Right forelimb (tissue), 1 donor: ENCODE measurements around the gene MARVELD1.
A peak's percentile ranks its signal among the peaks of the same experiment; 100 is the strongest.
"Not testable (repeated sequence)": the region's sequence is repeated elsewhere in the genome, so short reads cannot be mapped to it uniquely, and the experiment has no call there.

Experiments used
- DNase-seq: peaks from one replicate; pipeline ENCODE4 v3.0.0-alpha.2; 2018

The MARVELD1 gene

DNA sequence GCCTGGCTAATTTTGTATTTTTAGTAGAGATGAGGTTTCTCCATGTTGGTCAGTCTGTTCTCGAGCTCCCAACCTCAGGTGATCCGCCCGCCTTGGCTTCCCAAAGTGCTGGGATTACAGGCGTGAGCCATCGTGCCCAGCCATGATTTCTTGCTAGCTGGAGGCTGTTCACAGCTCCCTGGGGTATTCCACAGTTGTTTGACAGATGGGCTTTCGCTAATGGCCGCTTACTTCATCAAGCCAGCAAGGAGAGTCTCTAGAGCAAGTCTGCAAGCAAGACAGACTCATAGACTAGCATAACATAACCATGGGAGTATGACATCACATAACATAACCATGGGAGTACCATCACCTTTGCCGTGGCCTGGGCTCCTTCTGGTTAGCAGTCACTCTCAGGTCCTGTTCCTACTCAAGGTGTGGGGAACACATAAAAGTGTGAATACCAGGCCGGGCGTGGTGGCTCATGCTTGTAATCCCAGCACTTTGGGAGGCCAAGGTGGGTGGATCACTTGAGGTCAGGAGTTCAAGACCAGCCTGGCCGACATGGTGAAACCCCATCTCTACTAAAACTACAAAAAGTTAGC is 15.4 kb upstream of the MARVELD1 start:
- DNase-seq: not testable (repeated sequence)

DNA sequence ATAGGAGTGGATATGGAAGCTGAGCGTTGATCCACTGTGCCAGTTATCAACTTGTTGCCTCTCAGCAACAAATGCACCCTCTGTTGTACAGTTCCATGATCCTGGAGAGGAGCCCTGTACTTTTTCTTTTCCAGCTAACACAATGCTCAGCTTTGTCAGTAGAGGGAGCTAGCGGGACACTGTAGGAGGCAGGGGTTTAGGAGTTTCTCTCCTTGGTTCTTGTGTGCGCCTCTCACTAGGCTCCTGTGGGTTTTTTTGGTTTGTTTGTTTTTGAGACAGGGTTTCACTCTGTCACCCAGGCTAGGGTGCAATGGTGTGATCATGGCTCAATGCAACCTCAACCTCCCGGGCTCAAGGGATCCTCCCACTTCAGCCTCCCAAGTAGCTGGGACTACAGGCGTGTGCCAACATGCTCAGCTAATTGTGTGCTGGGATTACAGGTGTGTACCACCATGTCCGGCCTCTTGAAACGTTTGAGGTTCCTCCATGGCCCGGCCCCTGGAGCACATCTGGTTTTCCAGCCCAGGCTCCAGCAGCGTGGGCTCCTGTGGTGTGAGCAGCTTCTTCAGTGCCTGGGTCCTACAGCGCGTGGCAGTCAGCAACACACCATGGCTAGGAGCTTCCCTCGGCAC is 12.0 kb upstream of the MARVELD1 start:
- DNase-seq: no peak

GRCh38 chr10:97703398-97704067 is 10.0 kb upstream of the MARVELD1 start:
- no peak for DNase-seq

DNA sequence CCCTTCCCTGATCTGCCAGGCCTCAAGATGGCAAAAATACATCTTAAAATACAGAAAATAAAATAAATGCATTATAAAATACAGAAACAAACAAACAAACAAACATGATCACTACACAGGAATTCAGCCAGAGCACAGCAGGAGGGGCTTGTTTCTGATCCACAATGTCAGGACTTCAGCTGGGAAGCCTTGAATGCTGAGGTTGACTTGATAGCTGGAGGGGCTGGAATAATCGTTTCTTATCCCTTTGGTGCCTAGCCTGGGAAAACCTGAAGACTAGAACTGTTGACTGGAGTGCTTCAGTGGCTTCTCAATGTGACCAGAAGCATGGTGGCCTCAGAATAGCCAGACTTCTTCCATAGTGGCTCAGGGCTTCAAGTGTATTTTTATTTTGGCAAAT is 9.2 kb upstream of the MARVELD1 start:
- DNase-seq: no peak

DNA sequence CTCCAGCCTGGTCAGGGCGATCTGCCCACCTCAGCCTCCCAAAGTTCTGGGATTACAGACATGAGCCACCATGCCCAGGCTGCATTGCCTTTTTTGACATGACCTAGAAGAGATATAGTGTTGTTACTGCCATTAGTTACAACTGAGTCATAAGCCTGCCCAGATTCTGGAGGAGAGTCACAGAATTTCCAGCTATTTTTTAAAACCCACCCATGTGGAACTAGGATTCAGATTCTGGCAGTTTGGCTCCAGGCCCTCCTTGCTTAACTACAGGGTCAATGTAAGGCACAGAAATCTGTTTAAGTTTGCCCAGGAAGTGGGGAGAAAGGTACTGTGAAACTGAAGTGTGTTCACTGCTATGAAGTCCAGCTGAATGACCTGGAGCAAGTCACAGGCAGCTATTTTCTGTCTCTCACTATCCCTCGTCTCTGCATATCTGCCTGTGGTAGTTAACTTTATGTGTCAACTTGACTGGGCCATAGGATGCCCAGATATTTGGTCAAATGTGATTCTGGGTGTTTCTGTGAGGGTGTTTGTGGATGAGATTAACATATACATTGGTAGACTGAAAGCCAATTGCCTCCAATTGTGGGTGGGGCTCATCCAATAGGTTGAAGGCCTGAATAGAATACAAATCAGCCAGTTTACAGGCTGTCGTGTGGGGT is 8.4 kb upstream of the MARVELD1 start:
- DNase-seq: no peak

DNA sequence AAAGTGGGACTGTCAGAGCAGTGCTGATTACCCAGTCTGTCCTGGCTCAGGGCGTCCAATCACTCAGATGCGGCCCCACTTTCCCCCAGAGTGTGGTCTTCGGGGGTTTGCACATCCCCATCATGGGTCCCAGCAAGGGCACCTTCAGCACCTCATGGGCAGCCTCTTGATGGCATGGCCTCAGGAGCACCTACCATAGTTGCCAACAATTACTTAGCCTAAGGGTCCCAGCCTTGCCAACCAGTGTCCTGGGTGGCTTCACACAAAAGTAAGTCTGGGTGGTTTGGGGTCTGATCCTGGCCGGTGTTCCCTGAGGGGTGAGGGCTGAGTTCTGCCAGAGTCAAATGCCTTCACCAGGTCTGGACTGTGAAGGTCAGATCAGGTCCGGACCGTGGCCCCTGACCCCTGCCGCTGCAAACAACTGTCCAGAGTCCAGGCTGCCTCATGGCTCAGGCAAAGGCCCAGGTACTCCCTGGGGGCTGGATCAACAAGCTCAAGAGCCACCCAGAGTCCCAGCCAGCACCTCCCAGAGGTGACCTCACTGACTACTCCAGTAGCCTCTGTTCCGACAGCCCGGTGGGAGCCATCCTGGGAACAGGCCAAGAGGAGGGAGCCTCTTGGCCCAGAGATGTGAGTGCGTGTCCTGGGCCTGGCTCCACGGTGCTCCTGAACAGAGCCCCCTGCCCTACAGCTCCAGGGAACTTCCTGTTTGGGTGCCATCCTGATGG is 6.2 kb upstream of the MARVELD1 start:
- no peak for DNase-seq

DNA sequence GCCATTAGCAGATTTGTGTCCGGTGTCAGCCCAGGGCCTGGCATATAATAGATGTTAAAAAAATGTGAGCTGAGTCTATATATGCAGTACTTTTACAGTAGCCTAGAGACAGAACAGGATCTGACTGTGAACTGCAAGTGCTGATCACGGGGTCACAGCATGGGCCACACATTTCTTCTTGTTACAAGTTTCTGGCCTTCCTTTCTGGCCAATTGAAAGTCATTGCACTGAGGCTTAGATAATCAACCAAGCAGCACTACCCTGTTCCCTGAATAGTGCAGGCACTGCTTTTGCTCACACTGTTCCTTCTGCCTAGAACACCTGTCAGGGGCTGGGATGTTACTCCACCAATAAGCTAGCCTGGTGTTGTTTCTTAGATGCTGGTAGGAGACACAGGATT is 5.4 kb upstream of the MARVELD1 start:
- no peak for DNase-seq

DNA sequence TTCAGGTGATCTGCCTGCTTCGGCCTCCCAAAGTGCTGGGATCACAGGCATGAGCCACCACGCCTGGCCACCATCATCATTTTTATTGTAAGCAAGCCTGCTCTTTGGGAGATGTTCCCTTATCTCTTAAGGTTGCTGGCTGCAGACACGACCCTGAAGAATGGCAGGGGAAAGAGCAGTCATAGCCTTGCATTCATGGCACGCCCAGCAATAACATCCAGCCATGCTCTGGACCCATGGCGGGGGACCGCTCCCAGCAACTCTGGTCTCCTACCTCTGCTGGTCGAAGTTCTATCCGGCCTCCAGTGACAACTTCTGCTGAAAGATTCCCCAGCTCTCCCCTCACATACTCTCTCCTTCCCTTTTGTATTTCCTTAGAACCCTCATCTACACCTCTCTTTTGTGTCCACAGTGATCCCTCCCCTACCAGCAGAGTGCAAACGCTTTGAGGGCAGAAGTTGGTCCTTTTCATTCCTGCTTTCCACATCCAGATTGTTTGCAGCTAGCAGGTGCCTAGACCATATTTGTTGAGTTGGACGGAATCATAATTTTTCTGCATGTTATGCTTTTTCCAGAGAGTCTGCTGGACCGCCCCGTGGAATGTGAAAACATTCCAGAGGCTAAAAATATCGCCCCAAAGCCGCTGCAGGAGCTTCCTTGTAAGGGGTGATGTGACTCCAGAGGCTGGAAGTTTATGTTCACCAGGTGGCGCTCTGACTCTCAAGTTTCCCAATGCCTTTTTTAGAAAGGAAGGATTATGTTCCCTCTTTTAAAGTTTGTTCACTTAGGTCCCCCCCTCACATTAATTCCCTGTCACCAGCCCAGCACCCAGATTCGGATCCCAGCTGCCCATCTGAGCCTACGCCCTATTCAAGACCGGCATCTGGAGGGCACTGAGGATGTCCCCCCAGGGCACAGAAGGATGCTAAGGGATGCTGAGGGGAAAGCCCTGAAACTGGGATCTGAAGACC is 4.3 kb upstream of the MARVELD1 start:
- DNase-seq: peak; percentile 83

GRCh38 chr10:97711640-97712572 is 1.6 kb upstream of the MARVELD1 start:
- no peak for DNase-seq

- peak; percentile 80 for DNase-seq
Observed at GRCh38 chr10:97713826-97714400, 383 bp downstream of the MARVELD1 start.

DNA sequence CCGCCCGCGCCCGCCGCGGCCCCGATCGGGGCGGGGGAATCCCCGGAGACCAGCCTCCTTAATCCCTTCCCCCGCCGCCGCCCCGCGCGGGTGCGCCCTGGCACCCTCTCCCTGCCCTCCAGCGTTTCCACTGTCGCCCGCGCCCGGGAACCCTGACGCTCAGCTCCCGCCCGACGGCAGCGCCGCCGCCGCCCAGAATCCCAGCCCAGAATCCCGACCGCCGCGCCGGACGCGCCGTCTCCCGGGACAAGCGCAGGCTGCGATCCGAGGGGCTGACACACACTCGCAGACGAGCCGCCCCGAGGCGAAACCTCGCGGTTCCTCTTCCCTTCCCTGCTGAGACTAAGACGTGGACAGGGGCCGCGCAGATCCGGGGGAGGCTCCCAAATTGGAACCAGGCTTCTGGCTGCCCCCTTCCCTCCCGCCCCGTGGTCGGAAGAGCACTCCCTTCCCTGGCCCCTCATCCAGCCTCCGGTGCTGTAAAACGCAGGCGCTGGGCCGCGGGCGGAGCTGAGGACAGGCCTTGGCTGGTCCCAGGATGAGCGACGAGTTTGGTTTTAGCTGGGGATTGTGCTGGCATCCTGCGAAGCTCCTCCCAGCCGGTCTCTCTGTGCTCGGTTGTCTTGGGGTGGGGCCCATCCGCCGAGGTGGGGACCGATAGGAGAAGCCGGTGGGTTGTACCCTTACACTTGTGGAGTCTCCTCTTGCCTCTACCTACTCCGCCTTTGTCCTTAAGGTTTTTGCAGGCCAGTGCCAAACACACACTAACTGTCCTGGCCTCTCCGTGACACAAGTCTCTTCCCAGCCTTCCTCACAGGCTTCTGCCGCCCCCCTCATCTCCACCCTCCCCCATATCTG is 1.1 kb downstream of the MARVELD1 start:
- peak; percentile 87 for DNase-seq

- DNase-seq: no peak
Observed at GRCh38 chr10:97715259-97715874, 1.8 kb downstream of the MARVELD1 start.

GRCh38 chr10:97717627-97718026 is 4.1 kb downstream of the MARVELD1 start:
- DNase-seq: no peak

GRCh38 chr10:97718178-97718577 is 4.6 kb downstream of the MARVELD1 start:
- DNase-seq: no peak

DNA sequence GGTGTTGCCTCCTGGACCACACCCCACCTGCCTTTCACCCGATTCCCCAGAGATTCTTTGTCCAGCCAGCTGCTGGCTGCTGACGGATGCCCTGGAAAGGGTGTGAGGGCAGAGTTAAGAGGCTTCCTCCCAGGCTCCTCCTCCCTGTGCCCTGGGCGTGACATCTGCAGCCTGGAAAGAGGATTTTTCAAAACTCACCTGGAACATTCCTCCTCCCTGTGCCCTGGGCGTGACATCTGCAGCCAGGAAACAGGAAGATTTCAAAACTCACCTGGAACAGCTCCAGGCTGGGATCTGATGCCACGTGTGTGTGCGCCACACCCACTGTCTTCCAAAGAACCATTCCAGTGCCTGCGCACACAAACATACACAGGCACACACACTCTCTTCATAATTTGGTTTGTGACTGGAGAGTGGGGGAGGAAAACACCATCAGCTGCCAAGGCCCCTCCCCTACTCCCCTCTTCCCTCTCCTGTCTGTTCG is 5.2 kb downstream of the MARVELD1 start:
- DNase-seq: no peak

DNA sequence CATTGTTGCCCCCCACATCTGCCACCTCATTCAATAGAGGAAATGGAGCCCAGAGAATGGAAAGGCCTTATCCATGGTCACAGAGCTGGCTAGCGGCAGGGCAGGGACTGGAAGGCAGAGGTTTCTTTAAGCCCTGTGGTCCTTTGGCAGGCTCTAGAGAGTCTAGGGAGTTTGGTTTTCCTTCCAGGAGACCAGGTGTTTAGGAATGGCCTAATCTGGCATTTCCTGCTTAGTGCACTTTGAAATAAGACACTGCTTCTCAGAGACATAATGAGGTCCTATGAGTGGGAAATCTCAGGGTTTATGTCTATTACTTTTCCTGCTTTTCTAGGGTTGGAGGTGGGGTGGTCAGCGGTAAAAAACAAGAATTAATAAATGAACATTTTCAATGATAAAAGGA is 6.1 kb downstream of the MARVELD1 start:
- no peak for DNase-seq

GRCh38 chr10:97721871-97722780 is 8.6 kb downstream of the MARVELD1 start:
- DNase-seq: no peak

DNA sequence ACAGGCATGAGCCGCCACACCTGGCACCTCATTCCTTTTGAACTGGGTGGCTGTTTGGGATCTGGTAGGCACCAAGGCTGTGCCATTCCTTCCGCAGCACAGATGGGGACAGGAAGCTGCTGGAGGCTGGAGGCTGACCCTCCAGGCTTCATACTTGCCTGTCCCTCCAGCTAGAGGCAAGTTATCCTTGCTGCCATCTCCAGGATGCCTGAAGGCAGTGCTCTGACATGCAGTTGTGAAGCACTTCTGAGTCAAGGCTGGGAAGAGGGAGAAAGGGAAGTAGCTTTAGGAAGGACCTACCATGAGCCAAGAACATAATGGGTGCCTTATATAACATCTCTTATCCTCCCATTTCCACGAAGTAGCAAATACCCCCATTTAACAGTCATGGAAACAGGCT is 9.5 kb downstream of the MARVELD1 start:
- no peak for DNase-seq
